ENCODE results near the gene GSDMA.

The GSDMA gene

DNA sequence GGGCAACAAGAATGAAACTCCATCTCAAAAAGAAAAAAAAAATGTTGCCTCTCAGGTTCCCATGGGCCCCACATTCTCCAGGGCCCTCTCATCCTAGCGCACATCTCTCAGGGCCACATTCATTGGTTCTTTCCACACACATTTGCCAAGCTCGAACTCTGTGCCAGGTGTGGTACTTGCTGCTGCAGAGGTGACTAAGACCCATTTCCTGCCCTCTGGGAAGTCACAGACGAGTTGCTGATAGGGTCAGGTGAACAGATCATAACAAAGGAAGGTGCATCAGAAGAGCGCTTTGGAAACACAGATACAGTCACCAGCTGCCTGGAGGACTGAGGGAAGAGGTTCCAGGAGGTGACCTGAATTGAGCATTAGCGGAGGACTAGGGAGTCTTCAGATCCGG, 1.0 kb downstream of the GSDMA start:
- Mint-ChIP-seq H3K36me3 (ENCODE audit: low read depth) (no peaks in the 10 kb centered on the region), H3K4me3 (no peak overlapping the region), H3K27ac (no peak overlapping the region), H3K4me1 (ENCODE audit: low read depth) (peaks cover 35% of the 10 kb centered on the region), H3K9me3 (no peaks in the 10 kb centered on the region), H3K27me3 (no peaks in the 10 kb centered on the region)
- no peak for DNase-seq

DNA sequence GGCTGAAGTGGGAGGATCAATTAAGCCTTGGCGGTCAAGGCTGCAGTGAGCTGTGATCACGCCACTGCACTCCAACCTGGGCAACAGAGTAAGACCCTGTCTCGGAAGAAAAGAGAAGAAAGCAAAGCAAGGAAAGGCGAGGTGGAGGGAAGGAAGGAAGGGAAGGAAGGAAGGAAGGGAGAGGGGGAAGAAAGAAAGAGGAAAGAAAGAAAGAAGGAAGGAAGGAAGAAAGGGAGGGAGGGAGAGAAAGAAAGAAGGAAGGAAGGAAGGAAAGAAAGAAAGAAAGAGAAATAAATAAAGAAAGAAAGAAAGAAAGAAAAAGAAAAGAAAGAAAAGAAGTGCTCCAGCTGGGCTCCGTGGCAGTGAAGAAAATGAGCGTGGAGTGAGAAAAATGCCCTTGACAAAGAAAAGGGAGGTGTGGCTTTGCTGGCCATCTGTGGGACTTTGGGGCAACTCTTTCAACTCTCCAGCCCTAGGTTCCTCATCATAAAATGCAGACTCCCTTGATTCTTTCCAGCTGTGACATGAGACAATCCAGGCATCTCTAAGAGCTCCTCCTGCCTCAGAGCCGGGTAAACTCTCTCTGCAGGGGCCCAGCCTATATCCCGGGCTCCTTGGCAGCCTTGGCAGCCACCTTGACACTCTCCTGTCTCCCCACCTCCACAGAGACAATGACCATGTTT, 2.4 kb downstream of the GSDMA start:
- no peak overlapping the region for H3K4me3 Mint-ChIP-seq
- no peaks in the 10 kb centered on the region for H3K27me3 Mint-ChIP-seq
- peaks cover 30% of the 10 kb centered on the region for H3K4me1 Mint-ChIP-seq (ENCODE audit: low read depth)
- DNase-seq, result no peak
- H3K9me3 Mint-ChIP-seq, result no peaks in the 10 kb centered on the region
- no peaks in the 10 kb centered on the region for H3K36me3 Mint-ChIP-seq (ENCODE audit: low read depth)
- no peak overlapping the region for H3K27ac Mint-ChIP-seq

DNA sequence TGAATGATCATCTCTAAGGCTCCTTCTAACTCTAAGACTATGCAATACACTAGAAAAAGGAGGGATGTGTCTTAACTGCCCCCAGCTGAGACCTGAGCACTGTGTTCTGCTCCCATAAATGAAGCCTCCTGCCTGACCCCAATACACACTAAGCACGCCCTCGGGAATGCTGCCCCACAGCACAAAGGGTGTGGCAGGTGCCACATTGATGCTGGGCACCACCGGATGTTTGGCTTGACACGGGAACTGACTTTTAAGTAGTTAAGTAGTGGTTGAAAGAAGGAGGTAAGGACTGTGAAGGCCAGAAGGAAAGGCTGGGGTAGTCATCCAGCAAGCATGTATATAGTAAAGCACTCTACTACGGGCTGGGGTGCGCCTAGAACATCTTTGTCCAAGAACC, 4.0 kb downstream of the GSDMA start:
- H3K4me1 Mint-ChIP-seq (ENCODE audit: low read depth), result peaks cover 26% of the 10 kb centered on the region
- H3K4me3 Mint-ChIP-seq, result no peak overlapping the region
- peak overlapping the region; percentile 19 for H3K27ac Mint-ChIP-seq
- no peaks in the 10 kb centered on the region for H3K36me3 Mint-ChIP-seq (ENCODE audit: low read depth)
- DNase-seq, result no peak
- H3K27me3 Mint-ChIP-seq, result no peaks in the 10 kb centered on the region
- no peaks in the 10 kb centered on the region for H3K9me3 Mint-ChIP-seq

DNA sequence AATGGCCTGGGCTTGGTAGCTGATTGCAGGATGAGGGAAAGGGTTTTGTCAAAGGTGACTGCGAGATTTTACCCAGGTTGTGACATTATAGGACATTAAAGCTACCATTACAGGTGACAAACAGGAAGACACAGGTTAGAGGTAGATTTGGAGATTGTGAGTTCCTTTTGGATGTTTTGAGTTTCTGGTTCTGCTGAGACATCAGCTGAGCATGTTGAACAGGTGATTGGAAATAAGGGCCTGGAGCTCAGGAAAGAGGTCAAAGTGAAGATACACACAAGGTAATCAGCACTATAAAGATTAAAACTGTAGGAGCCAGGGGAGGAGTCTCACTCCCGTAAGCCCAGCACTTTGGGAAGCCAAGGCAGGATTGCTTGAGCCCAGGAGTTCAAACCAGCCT, 6.0 kb downstream of the GSDMA start:
- Mint-ChIP-seq H3K27ac (no peak overlapping the region), H3K4me1 (ENCODE audit: low read depth) (peaks cover 7% of the 10 kb centered on the region), H3K36me3 (ENCODE audit: low read depth) (no peaks in the 10 kb centered on the region), H3K4me3 (no peak overlapping the region), H3K9me3 (no peaks in the 10 kb centered on the region), H3K27me3 (no peaks in the 10 kb centered on the region)
- no peak for DNase-seq

DNA sequence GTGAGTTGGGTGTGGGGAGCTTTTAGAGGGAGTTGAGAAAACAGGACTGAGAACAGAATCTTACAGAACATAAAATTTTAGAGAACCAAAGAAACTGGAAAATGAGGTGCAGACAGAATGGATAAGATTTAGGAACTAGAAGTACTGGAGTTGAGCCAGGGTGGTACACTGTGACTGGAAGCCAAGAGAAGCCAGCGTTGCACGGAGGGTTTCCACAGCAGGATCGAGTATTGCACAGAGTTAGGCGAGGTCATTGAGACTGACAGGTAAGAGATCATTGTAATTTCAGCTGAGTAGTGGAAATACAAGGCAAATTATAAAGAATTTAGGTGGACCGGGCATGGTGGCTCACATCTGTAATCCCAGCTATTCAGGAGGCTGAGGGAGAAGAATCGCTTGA, 6.6 kb downstream of the GSDMA start:
- Mint-ChIP-seq H3K27ac (no peak overlapping the region), H3K4me3 (no peak overlapping the region), H3K9me3 (no peaks in the 10 kb centered on the region), H3K27me3 (no peaks in the 10 kb centered on the region), H3K4me1 (ENCODE audit: low read depth) (peaks cover 3% of the 10 kb centered on the region), H3K36me3 (ENCODE audit: low read depth) (no peaks in the 10 kb centered on the region)
- no peak for DNase-seq

DNA sequence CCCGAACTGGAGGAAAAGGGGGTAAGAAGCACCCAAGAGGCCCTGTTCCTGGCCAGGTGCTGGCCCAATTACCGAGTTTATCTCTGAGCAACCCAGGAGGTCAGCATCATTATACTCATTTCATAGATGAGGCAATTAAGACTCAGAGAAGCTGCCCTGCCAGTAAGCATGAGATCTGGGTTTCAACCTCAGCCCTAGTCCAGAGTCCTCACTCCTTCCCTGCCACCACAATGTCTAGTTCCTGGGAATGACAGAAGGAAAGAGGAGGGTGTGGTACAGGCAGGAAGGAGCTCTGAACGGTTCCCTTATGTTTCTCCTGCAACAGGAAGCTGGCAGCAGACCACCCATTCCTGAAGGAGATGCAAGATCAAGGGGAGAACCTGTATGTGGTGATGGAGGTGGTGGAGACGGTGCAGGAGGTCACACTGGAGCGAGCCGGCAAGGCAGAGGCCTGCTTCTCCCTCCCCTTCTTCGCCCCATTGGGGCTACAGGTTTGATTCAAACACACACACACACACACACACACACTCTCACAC, 7.4 kb downstream of the GSDMA start:
- H3K27ac Mint-ChIP-seq, result no peak overlapping the region
- DNase-seq, result no peak
- no peak overlapping the region for H3K4me3 Mint-ChIP-seq
- H3K4me1 Mint-ChIP-seq (ENCODE audit: low read depth), result peaks cover 2% of the 10 kb centered on the region
- no peaks in the 10 kb centered on the region for H3K9me3 Mint-ChIP-seq
- no peaks in the 10 kb centered on the region for H3K36me3 Mint-ChIP-seq (ENCODE audit: low read depth)
- no peaks in the 10 kb centered on the region for H3K27me3 Mint-ChIP-seq

DNA sequence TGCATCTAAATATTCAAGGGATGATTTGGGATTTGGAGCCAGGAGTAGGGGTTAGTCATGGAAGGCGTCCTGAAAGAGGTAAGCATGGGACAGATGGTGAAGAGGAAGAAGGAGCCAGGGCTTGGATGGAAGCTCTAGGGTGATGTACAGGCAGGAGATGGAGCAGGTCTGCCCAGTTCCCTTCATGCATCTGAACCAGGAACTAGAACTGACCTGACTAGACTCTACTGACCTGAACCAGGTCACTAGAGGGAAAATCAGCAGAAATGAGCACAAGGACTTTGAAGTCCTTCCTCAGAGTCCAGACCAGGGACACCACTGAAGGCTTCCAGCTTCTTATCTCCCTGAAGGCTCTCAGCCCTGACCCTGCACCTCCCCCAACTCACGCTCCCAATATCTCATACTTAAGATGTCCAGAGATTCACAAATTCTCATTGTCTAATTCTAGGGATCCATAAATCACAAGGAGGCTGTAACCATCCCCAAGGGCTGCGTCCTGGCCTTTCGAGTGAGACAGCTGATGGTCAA, 8.3 kb downstream of the GSDMA start:
- Mint-ChIP-seq H3K36me3 (ENCODE audit: low read depth) (no peaks in the 10 kb centered on the region), H3K9me3 (no peaks in the 10 kb centered on the region), H3K4me1 (ENCODE audit: low read depth) (peaks cover 2% of the 10 kb centered on the region), H3K27me3 (no peaks in the 10 kb centered on the region), H3K4me3 (no peak overlapping the region), H3K27ac (no peak overlapping the region)
- no peak for DNase-seq

DNA sequence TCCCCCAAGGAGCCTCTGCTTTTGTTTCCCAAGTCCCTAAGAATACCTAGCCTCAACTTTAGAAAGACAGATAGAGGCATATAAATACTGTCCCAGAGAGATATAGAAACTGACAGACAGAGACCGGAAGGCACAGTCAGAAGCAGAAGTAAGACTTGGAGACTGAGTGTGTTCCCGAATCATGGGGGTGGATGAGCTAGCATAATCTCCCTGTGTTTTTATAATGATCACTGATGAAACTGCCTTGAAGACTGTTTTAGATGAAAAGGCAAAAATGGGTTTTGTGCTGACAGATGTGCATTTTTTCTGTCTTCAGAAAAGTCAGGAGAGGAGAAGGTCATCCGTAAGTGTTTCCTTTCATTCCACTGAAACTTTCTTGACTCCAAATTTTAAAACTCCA, 9.5 kb downstream of the GSDMA start:
- no peaks in the 10 kb centered on the region for H3K9me3 Mint-ChIP-seq
- H3K27me3 Mint-ChIP-seq, result no peaks in the 10 kb centered on the region
- no peak overlapping the region for H3K27ac Mint-ChIP-seq
- no peaks in the 10 kb centered on the region for H3K4me1 Mint-ChIP-seq (ENCODE audit: low read depth)
- no peaks in the 10 kb centered on the region for H3K36me3 Mint-ChIP-seq (ENCODE audit: low read depth)
- no peak for DNase-seq
- no peak overlapping the region for H3K4me3 Mint-ChIP-seq

DNA sequence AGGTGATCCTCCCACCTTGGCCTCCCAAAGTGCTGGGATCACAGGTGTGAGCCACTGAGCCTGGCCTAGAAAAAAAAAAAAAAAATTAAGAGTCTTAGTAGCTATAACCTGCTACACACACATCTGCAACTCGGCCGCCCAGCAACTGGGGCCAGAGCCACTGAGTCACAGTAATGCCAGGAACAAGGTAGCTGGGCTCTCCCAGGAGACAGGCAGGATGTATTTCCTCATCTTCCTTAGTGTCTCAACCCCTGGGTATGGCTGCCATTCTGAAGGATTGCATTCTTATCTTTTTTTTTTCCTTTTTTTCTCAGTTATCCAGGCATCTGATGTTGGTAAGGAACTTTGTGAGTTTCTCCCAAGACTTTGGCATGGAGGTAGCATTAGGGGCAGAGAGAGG, 10.7 kb downstream of the GSDMA start:
- no peaks in the 10 kb centered on the region for H3K36me3 Mint-ChIP-seq (ENCODE audit: low read depth)
- H3K4me3 Mint-ChIP-seq, result no peak overlapping the region
- H3K4me1 Mint-ChIP-seq (ENCODE audit: low read depth), result no peaks in the 10 kb centered on the region
- no peak overlapping the region for H3K27ac Mint-ChIP-seq
- DNase-seq, result no peak
- H3K9me3 Mint-ChIP-seq, result no peaks in the 10 kb centered on the region
- H3K27me3 Mint-ChIP-seq, result no peaks in the 10 kb centered on the region

DNA sequence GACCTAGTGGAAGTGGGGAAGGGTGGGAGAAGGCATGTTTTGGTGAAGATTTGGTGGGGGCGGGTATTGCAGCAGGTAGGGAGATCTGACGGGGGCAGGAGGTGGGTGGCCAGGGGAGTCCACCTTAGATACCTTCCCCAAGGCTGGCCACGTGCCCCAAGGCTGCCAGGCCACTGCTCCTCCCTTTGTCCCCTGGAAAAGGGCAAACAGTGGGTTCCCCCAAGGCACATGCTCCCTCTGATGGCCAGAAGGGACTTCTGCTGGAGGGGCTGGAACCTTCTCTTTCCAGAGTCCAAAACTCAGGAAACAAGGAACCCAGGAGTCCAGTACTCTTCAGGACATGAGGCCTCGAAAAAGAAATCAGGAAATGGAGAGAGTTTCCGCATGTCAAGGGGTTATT, 11.6 kb downstream of the GSDMA start:
- Mint-ChIP-seq H3K4me3 (no peak overlapping the region), H3K27ac (no peak overlapping the region), H3K27me3 (peaks cover 6% of the 10 kb centered on the region), H3K36me3 (ENCODE audit: low read depth) (no peaks in the 10 kb centered on the region), H3K4me1 (ENCODE audit: low read depth) (peaks cover 3% of the 10 kb centered on the region), H3K9me3 (no peaks in the 10 kb centered on the region)
- DNase-seq, result no peak

DNA sequence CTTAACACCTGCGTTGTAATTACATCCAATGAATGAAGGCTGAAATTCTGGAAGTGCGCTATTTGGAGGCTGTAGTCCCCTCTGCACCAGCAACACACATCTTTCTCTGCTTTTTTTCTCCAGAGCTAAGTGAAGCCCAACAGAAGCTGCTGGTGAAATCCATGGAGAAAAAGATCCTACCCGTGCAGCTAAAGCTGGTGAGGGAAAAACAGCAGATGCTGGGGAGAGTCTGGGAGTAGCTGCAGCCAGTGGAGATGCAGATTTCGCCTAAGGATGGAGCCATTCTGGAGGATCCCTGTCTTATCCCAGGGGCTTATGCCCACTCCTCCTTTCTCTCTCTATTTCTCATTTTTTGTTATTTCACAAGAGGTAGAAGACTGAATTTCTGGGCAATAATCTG, 13.0 kb downstream of the GSDMA start:
- H3K4me1 Mint-ChIP-seq (ENCODE audit: low read depth), result peaks cover 12% of the 10 kb centered on the region
- H3K27ac Mint-ChIP-seq, result no peak overlapping the region
- H3K4me3 Mint-ChIP-seq, result no peak overlapping the region
- H3K9me3 Mint-ChIP-seq, result no peaks in the 10 kb centered on the region
- peaks cover 6% of the 10 kb centered on the region for H3K27me3 Mint-ChIP-seq
- no peak for DNase-seq
- H3K36me3 Mint-ChIP-seq (ENCODE audit: low read depth), result peaks cover 4% of the 10 kb centered on the region

DNA sequence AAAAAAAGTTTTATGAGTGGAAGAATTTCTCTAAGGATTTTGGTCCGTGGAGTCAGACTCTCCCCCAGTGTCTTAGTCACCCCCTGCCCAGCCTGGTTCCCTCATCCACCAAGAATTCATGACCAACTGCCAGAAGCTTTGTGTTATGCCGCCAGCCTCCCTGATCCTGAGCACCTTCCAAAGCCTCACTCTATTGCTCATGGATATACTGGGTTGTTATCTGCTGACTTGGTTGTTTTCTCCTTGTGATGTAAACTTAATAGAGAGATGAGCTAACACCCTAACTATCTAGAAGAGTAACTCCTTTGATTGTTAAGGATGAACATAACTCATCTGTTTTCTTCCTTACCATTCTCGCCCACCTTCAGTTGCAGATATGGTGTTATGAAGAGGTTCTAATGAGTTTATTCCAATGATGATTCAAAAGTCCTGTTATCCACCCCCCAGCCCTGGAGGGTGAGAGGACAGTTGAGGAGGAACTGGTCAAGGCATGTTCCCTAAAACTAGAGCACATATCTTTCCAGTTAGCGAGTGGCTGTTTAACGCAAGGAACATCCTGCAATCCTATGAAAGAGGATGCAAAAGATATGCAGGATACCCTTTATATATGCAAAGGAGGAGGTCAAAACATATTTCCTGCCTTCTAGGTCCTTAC, 16.3 kb downstream of the GSDMA start:
- no peak for DNase-seq
- peaks cover 32% of the 10 kb centered on the region for H3K36me3 Mint-ChIP-seq (ENCODE audit: low read depth)
- H3K4me3 Mint-ChIP-seq, result no peak overlapping the region
- peaks cover 31% of the 10 kb centered on the region for H3K4me1 Mint-ChIP-seq (ENCODE audit: low read depth)
- H3K27ac Mint-ChIP-seq, result no peak overlapping the region
- H3K9me3 Mint-ChIP-seq, result no peaks in the 10 kb centered on the region
- H3K27me3 Mint-ChIP-seq, result peaks cover 6% of the 10 kb centered on the region

DNA sequence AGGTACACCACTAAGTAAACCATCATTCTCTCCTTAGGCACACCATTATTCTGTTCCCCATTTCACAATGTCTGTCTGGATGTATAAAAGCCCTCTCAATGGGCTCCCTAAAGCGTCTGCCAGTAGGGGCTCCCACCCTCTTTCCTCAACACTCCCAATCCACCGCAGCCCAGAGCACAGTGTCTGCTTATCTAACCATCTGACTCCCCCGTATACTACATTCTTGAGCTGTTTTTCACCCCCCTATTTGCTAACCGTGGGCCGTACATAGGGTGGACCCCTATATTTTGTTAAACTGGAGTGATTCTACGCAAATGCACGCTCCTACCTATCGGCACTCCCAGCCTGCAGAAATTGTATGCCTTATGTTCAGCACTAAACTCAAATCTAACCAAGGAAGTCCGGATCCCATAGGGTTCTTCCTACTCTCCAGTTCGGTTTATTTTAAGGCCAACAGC, 17.1 kb downstream of the GSDMA start:
- H3K4me3 Mint-ChIP-seq, result peak overlapping the region; percentile 95
- H3K27me3 Mint-ChIP-seq, result peaks cover 6% of the 10 kb centered on the region
- no peaks in the 10 kb centered on the region for H3K9me3 Mint-ChIP-seq
- H3K36me3 Mint-ChIP-seq (ENCODE audit: low read depth), result peaks cover 39% of the 10 kb centered on the region
- peaks cover 35% of the 10 kb centered on the region for H3K4me1 Mint-ChIP-seq (ENCODE audit: low read depth)
- peak overlapping the region; percentile 97 for H3K27ac Mint-ChIP-seq
- no peak for DNase-seq

DNA sequence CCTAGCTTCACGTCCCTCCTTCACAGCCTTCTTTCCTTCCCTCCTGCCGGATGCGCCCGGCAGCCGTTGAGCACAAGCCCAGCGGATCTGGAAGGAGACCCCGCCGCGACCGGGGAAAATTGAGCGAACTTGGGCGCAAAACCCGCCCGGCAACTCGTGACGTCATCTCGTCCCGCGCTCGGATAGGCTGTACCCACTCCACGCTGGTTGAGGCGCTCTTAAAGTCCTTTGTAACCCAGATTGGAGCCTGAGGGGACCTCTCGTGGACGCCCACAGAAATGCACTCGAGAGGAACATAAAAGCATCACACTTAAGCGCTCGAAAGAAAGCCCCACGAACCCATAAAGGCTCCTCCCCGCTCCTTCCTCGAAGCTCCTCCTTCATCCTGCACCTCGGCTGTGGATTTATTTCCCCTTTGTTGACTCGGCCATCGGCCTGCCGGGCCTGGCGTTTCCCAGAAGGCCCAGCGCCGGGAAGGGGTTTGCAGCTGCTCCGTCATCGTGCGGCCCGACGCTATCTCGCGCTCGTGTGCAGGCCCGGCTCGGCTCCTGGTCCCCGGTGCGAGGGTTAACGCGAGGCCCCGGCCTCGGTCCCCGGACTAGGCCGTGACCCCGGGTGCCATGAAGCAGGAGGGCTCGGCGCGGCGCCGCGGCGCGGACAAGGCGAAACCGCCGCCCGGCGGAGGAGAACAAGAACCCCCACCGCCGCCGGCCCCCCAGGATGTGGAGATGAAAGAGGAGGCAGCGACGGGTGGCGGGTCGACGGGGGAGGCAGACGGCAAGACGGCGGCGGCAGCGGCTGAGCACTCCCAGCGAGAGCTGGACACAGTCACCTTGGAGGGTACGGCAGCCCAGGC, 17.8 kb downstream of the GSDMA start, which contains the start of gene PSMD3:
PSMD3 (plus strand) TSS at position 457 of the 856 bp plus-strand sequence; CDS start at position 621, 164 bp downstream.
- peak; percentile 96 for DNase-seq
- Mint-ChIP-seq H3K27ac (peak within 1 kb of the TSS; percentile 97), H3K9me3 (no peaks in the 10 kb centered on the region), H3K36me3 (ENCODE audit: low read depth) (peaks cover 46% of the 10 kb centered on the region), H3K27me3 (peaks cover 6% of the 10 kb centered on the region), H3K4me1 (ENCODE audit: low read depth) (peaks cover 37% of the 10 kb centered on the region), H3K4me3 (peak within 1 kb of the TSS; percentile 95)

Data from activated T-cell treated with anti-CD3 and anti-CD28 coated beads, Interleukin-2, amount 50 U/mL, for 24 hours (primary cell).